GM20000 (cell line): ENCODE measurements around the gene TBX2.

Experiments
- DNase-seq: peaks from one replicate; pipeline ENCODE4 v3.0.0; 2012; ENCODE audit warnings: low spot score
- TF ChIP-seq, protein P1 (sequence below): IDR thresholded peaks from 2 replicates; pipeline ENCODE4 v1.5.1; 2012; ENCODE audit warnings: mild to moderate bottlenecking, control low read depth; ENCODE audit errors: extremely low read depth, missing control alignments

Gene TBX2

DNA sequence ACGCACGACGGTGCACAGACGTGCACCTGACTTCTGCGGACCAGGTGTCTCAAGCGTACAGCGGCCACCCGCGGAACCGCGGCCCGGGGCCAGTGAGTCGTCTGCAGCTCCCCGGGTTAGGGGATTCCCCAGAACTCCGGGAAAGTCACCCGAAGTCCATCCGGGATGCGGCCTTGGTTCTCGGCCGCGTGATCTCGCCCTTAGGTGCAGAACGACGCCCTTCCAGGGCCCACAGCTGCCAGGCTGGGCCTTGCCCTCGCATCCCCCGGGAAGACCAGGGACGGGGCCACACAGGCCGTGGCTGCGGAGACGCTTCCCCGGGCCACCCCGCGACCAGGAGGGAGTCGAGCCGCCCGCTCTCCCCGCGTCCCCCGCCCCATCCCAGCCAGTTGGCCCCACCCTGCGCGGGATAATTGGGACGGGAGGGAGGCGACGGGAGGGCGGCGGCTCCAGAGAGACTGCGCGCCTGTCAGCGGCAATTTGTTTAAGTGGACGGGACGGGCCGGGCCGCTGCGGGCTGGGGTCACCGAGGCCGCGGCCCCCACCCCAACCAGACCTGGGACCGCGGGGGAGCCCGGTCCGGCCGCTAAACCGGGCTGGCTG is 3.6 kb upstream of the TBX2 start:
- TF ChIP-seq, protein P1, sequence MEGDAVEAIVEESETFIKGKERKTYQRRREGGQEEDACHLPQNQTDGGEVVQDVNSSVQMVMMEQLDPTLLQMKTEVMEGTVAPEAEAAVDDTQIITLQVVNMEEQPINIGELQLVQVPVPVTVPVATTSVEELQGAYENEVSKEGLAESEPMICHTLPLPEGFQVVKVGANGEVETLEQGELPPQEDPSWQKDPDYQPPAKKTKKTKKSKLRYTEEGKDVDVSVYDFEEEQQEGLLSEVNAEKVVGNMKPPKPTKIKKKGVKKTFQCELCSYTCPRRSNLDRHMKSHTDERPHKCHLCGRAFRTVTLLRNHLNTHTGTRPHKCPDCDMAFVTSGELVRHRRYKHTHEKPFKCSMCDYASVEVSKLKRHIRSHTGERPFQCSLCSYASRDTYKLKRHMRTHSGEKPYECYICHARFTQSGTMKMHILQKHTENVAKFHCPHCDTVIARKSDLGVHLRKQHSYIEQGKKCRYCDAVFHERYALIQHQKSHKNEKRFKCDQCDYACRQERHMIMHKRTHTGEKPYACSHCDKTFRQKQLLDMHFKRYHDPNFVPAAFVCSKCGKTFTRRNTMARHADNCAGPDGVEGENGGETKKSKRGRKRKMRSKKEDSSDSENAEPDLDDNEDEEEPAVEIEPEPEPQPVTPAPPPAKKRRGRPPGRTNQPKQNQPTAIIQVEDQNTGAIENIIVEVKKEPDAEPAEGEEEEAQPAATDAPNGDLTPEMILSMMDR, result no peak
- no peak for DNase-seq

DNA sequence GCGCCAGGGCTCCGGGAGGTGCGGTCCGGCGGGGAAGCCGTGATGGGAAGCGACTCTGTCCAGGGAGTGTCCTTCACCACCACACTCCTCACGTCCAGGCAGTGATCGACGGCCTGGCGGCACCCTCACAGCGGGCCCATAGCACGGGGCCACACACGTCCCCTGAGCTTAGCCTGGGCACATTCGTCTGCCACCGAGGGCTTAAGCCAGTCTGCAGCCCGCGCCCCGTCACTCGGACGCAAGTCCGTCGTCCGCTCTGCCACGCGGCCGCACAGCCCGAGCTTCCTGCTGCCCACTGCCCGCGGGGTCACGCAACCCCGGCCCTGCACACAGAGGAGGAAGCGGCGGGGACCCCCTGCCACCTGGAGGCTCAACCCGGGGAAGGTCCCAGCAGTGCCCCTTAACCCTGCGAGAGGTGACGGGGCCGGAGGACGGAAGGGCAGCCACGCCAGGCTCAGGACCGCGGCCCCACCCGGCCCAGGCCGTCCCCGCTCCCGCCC is 3.0 kb upstream of the TBX2 start:
- TF ChIP-seq, protein P1, result no peak
- DNase-seq, result peak; percentile 41

DNA sequence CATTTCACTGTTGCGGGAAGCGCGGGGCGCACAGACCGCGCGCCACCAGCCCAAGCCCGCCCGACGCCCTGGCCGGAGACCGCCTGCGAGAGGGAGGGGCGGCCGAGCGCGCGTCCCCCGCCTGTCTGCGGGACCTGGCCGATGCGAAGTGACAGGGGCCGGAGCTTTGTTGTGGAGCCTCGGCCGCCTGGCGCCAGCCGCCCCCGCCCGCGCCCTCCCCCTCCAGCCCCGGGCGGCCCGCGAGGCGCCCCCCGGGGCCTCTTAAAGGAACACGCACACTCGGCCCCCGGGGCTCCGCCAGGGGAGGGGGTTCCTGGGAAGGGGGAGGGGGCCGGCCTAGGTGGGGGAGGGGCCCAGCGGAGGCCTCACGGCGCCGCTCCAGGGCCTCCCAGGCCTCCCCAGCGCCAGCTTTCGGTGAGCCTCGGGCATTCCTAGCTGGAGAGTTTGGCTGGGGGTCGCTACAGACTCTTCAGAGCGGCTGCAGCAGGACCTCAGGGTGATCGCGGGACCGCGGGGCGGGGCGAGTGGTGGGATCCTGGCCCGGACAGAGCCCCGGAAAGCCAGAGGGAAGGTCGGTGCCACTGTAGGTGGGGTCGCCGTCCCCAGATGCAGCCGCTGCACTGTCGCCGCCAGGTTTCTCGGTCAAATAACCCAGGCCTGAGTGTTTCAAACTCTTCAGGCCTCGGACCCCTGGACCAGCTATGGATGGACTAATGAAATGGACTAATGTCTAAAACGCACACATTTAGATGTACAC is 2.4 kb upstream of the TBX2 start:
- peak; percentile 42 for DNase-seq
- TF ChIP-seq, protein P1, result no peak

DNA sequence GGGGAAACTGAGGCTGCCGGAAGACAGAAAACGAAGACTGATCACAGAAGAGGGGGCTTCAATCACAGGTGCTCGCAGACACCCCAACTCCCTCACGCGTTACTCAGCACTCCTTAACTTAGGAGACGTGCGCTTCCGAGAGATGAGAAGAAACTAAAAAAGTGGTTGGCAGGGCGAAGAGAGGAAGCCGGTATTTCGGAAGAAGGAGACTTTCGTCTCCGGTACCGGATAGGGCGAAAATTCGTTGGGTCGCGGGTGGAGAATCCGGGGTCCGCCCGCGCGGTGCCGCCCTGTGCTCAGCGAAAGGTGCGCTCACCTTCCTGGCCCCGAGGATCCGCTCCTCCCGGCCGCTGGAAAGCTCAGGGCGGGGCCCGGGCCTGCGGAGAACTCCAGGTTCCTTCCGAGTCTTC is 917 bp upstream of the TBX2 start:
- TF ChIP-seq, protein P1, result no peak
- DNase-seq, result peak; percentile 60

DNA sequence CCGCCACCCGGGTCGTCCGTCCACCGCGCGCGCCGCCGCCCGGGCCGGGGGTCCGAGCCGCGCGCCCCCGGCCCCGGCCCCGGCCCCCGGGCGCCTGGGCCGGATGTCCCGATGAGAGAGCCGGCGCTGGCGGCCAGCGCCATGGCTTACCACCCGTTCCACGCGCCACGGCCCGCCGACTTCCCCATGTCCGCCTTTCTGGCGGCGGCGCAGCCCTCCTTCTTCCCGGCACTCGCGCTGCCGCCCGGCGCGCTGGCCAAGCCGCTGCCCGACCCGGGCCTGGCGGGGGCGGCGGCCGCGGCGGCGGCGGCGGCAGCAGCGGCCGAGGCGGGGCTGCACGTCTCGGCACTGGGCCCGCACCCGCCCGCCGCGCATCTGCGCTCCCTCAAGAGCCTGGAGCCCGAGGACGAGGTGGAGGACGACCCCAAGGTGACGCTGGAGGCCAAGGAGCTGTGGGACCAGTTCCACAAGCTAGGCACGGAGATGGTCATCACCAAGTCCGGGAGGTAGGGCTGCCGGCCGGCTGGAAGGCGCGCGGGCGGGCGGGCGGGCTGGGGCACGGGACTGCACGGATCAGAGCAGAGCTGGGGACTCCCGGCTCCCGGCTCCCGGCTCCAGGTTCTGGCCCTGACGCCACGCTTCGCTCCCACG is 548 bp downstream of the TBX2 start:
- TF ChIP-seq, protein P1, result no peak
- peak; percentile 64 for DNase-seq

DNA sequence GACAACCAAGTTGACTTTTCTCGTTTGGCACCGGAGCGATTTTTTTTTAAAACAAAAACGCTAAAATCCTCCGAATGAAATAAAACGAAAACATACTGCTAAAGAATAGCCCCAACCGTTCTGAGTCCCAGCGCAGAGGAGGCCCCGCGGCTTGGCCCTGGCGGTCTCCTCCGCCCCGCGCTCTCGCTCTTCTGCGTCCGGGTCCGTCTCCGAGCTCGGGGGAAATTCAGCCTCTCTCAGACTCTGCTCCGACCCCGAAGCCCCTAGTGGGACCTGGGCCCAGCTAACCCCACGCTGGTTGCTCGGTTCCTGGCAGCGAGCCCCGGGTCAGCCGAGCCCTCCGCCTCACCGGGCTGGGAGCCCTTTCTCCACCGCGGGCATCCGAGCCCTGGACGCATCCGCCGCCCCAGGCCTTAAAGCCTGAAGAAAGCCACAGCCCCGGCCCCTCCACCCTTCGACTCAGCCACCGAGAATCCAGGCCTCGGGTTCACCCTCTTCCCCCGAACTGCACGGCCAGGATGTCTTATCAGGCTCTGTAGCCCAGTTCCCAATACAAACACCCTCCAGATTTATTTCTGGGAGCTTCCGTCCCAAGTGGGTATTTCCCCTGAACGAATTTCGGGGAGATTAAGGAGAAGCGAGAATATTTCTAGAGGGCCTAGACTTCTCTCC is 1.2 kb downstream of the TBX2 start:
- DNase-seq, result peak; percentile 49
- TF ChIP-seq, protein P1, result no peak
